ENCODE results near the gene MIA3. TPM values are rescaled to one million over a fixed set of nuclear protein-coding genes. Genes with fewer than 3 reads are reported as not detected.

The MIA3 gene
- total RNA-seq, 1 donor from 2014 or later = 20.8 TPM

GRCh38 chr1:222618880-222619596 lies 1.1 kb downstream of the MIA3 start:
- peak in 1 of 2 donors; percentile 40 for DNase-seq (ENCODE audit: low read depth in 2 of 2)

- no peak for DNase-seq (ENCODE audit: low read depth in 2 of 2)
Observed at GRCh38 chr1:222620566-222620965, 2.7 kb downstream of the MIA3 start.

GRCh38 chr1:222622765-222623164 lies 4.9 kb downstream of the MIA3 start:
- no peak for DNase-seq (ENCODE audit: low read depth in 2 of 2)

- DNase-seq (ENCODE audit: low read depth in 2 of 2) = no peak
Observed at GRCh38 chr1:222623458-222623857, 5.6 kb downstream of the MIA3 start.

GRCh38 chr1:222624214-222624613 lies 6.3 kb downstream of the MIA3 start:
- DNase-seq (ENCODE audit: low read depth in 2 of 2) = no peak

- DNase-seq (ENCODE audit: low read depth in 2 of 2) = peak in 1 of 2 donors; percentile 62
Observed at GRCh38 chr1:222627232-222627631, 9.3 kb downstream of the MIA3 start.

- no peak for DNase-seq (ENCODE audit: low read depth in 2 of 2)
Observed at GRCh38 chr1:222629921-222630535, 12.1 kb downstream of the MIA3 start.

- DNase-seq (ENCODE audit: low read depth in 2 of 2) = no peak
Observed at GRCh38 chr1:222631611-222632208, 13.8 kb downstream of the MIA3 start.

GRCh38 chr1:222632749-222633148 lies 14.9 kb downstream of the MIA3 start:
- no peak for DNase-seq (ENCODE audit: low read depth in 2 of 2)

- DNase-seq (ENCODE audit: low read depth in 2 of 2) = peak; percentile 88 to 91
Observed at GRCh38 chr1:222634180-222635013, 16.5 kb downstream of the MIA3 start.

- DNase-seq (ENCODE audit: low read depth in 2 of 2) = no peak
Observed at GRCh38 chr1:222641269-222641948, 23.5 kb downstream of the MIA3 start.

- DNase-seq (ENCODE audit: low read depth in 2 of 2) = no peak
Observed at GRCh38 chr1:222642468-222642867, 24.6 kb downstream of the MIA3 start.

- DNase-seq (ENCODE audit: low read depth in 2 of 2) = peak in 1 of 2 donors; percentile 28
Observed at GRCh38 chr1:222643606-222643937, 25.7 kb downstream of the MIA3 start.

GRCh38 chr1:222643938-222644635 lies 26.2 kb downstream of the MIA3 start:
- DNase-seq (ENCODE audit: low read depth in 2 of 2) = peak; percentile 98 to 99

GRCh38 chr1:222644636-222644980 lies 26.7 kb downstream of the MIA3 start:
- peak; percentile 21 to 32 for DNase-seq (ENCODE audit: low read depth in 2 of 2)

GRCh38 chr1:222652676-222653075 lies 34.8 kb downstream of the MIA3 start:
- DNase-seq (ENCODE audit: low read depth in 2 of 2) = no peak

- no peak for DNase-seq (ENCODE audit: low read depth in 2 of 2)
Observed at GRCh38 chr1:222653178-222653827, 35.4 kb downstream of the MIA3 start.

- peak in 1 of 2 donors; percentile 4 for DNase-seq (ENCODE audit: low read depth in 2 of 2)
Observed at GRCh38 chr1:222654849-222655248, 37.0 kb downstream of the MIA3 start.

GRCh38 chr1:222656391-222657155 lies 38.7 kb downstream of the MIA3 start:
- DNase-seq (ENCODE audit: low read depth in 2 of 2) = no peak

GRCh38 chr1:222657899-222658298 lies 40.0 kb downstream of the MIA3 start:
- peak; percentile 5 to 33 for DNase-seq (ENCODE audit: low read depth in 2 of 2)
